Measurements from ENCODE around the gene POLDIP3.
"Not testable (repeated sequence)": the region's sequence is repeated elsewhere in the genome, so short reads cannot be mapped to it uniquely, and the experiment has no call there.

- TF ChIP-seq CTCF, EP300 (IDR thresholded peaks at IDR 0.05): not testable (repeated sequence)
Measured at GRCh38 chr22:42577141-42577540, 37.5 kb downstream of the POLDIP3 start.
